ENCODE data around the gene EEIG2. TPM values are rescaled to one million over a fixed set of nuclear protein-coding genes. Genes with fewer than 3 reads are reported as not detected.
"Not testable (repeated sequence)": the region's sequence is repeated elsewhere in the genome, so short reads cannot be mapped to it uniquely, and the experiment has no call there.

EEIG2 gene
- total RNA-seq, 4 donors from 2014 or later: 11.1 to 20.6 (median 15.4) TPM

GRCh38 chr1:108532730-108533129 is 27.2 kb upstream of the EEIG2 start:
- no peaks in the 10 kb centered on the region for H3K9me3 ChIP-seq
- no peak for DNase-seq
- no peaks in the 10 kb centered on the region for H3K4me1 ChIP-seq
- no peak overlapping the region for H3K4me3 ChIP-seq
- no peaks in the 10 kb centered on the region for H3K36me3 ChIP-seq
- no peak for TF ChIP-seq CTCF (IDR thresholded peaks at IDR 0.05)
- no peak for TF ChIP-seq POLR2A (IDR thresholded peaks at IDR 0.05)
- H3K27ac ChIP-seq: no peak overlapping the region
- no peaks in the 10 kb centered on the region for H3K27me3 ChIP-seq

- DNase-seq: no peak
Measured at GRCh38 chr1:108533351-108534083, 26.4 kb upstream of the EEIG2 start.

GRCh38 chr1:108534759-108535158 is 25.1 kb upstream of the EEIG2 start:
- Histone ChIP-seq H3K27ac (no peak overlapping the region), H3K36me3 (no peaks in the 10 kb centered on the region), H3K4me1 (no peaks in the 10 kb centered on the region), H3K4me3 (no peak overlapping the region), H3K9me3 (no peaks in the 10 kb centered on the region), H3K27me3 (no peaks in the 10 kb centered on the region)
- no peak for DNase-seq
- TF ChIP-seq POLR2A (IDR thresholded peaks at IDR 0.05) (no peak), CTCF (IDR thresholded peaks at IDR 0.05) (no peak)

More at GRCh38 chr1:108533351-108534083, 26.4 kb upstream of the EEIG2 start:
- no peaks in the 10 kb centered on the region for H3K9me3 ChIP-seq
- H3K4me3 ChIP-seq: no peak overlapping the region
- TF ChIP-seq CTCF (IDR thresholded peaks at IDR 0.05) (no peak), POLR2A (IDR thresholded peaks at IDR 0.05) (no peak)
- no peak overlapping the region for H3K27ac ChIP-seq
- H3K27me3 ChIP-seq: no peaks in the 10 kb centered on the region
- no peaks in the 10 kb centered on the region for H3K36me3 ChIP-seq
- H3K4me1 ChIP-seq: no peaks in the 10 kb centered on the region

- not testable (repeated sequence) for H3K27ac ChIP-seq, H3K27me3 ChIP-seq, DNase-seq, H3K4me1 ChIP-seq, H3K36me3 ChIP-seq, H3K4me3 ChIP-seq, H3K9me3 ChIP-seq
Measured at GRCh38 chr1:108535315-108535897, 24.5 kb upstream of the EEIG2 start.

- H3K27ac ChIP-seq, H3K4me1 ChIP-seq, H3K4me3 ChIP-seq, DNase-seq, H3K9me3 ChIP-seq, H3K27me3 ChIP-seq, H3K36me3 ChIP-seq: not testable (repeated sequence)
Measured at GRCh38 chr1:108536021-108536420, 23.9 kb upstream of the EEIG2 start.

GRCh38 chr1:108536791-108537190 is 23.1 kb upstream of the EEIG2 start:
- not testable (repeated sequence) for DNase-seq, H3K27ac ChIP-seq, H3K9me3 ChIP-seq, H3K27me3 ChIP-seq, H3K36me3 ChIP-seq, H3K4me1 ChIP-seq, H3K4me3 ChIP-seq
- TF ChIP-seq CTCF (IDR thresholded peaks at IDR 0.05): peak in 3 of 6 experiments; percentile 28 to 37 (median 29)
